HEK293 (cell line): ENCODE data around the gene CAP2.

ENCODE experiments used
- CTCF ChIA-PET: fragments of 350-600 bp; formaldehyde crosslinking; extraction: SDS; loops from one replicate; lab custom pipeline; 2021; ENCODE audit warnings: antibody characterized with exemption; lab: Yijun Ruan, JAX
- POLR2A ChIA-PET: fragments of 300-600 bp; formaldehyde crosslinking; extraction: SDS; loops from one replicate; lab custom pipeline; 2020; ENCODE audit warnings: antibody characterized with exemption, inconsistent platforms; lab: Yijun Ruan, JAX
- H3K27ac ChIP-seq: fragments of 200-500 bp; sonication (Bioruptor generic); 2 replicates; pipeline ENCODE4 v1.5.1; 2014; ENCODE audit warnings: low read depth, low read length, control low read depth, inconsistent platforms; ENCODE audit errors: extremely low read depth
- H3K36me3 ChIP-seq, 2 experiments: fragments of 200-500 bp in 1 of 2; sonication (Bioruptor generic) in 1 of 2; 1 replicate in 1 of 2; 2 replicates in 1 of 2; pipeline ENCODE4 v1.5.1; 2014 to 2017; ENCODE audit warnings: inconsistent platforms in 2 of 2, low read length in 2 of 2; ENCODE audit not compliant: control insufficient read depth in 2 of 2, insufficient read depth in 1 of 2
- H3K4me1 ChIP-seq: fragments of 200-500 bp; sonication (Bioruptor generic); 2 replicates; pipeline ENCODE4 v1.5.1; 2014; ENCODE audit warnings: mild to moderate bottlenecking, low read length, inconsistent platforms; ENCODE audit not compliant: control insufficient read depth, insufficient read depth
- H3K4me3 ChIP-seq: 2 replicates; pipeline ENCODE4 v1.5.1; 2011; ENCODE audit warnings: low read depth, mild to moderate bottlenecking, control low read depth, low read length, moderate library complexity
- H3K9me3 ChIP-seq: fragments of 200-500 bp; sonication (Bioruptor generic); 2 replicates; pipeline ENCODE4 v1.5.1; 2014; ENCODE audit warnings: low read depth, low read length, inconsistent platforms; ENCODE audit not compliant: control insufficient read depth, insufficient read depth
- GLI2 ChIP-seq: fragments of 450-650 bp; formaldehyde crosslinking; IDR thresholded peaks from 2 replicates; pipeline ENCODE4; 2017; ENCODE audit warnings: missing biosample characterization, missing genetic modification characterization, low read depth, borderline replicate concordance
- KLF10 ChIP-seq: fragments of 450-650 bp; IDR thresholded peaks from 2 replicates; pipeline ENCODE4 v1.5.1; 2018; ENCODE audit warnings: missing biosample characterization, mild to moderate bottlenecking, missing genetic modification characterization
- OSR2 ChIP-seq: fragments of 450-650 bp; formaldehyde crosslinking; IDR thresholded peaks from 2 replicates; pipeline ENCODE4 v1.5.1; 2016; ENCODE audit warnings: missing biosample characterization, missing genetic modification characterization
- RBAK ChIP-seq: fragments of 450-650 bp; formaldehyde crosslinking; IDR thresholded peaks from 2 replicates; pipeline ENCODE4 v1.5.1; 2016; ENCODE audit warnings: missing biosample characterization, missing genetic modification characterization
- SALL2 ChIP-seq: fragments of 450-650 bp; formaldehyde crosslinking; IDR thresholded peaks from 2 replicates; pipeline ENCODE4 v1.5.0; 2017; ENCODE audit warnings: missing biosample characterization, mild to moderate bottlenecking, missing genetic modification characterization, borderline replicate concordance
- SETDB1 ChIP-seq: IDR thresholded peaks from one replicate; pipeline ENCODE4 v1.6.1; 2017; ENCODE audit warnings: mild to moderate bottlenecking, low read length, moderate library complexity, mixed read lengths; ENCODE audit not compliant: insufficient read length
- ZBTB17 ChIP-seq: fragments of 450-650 bp; formaldehyde crosslinking; IDR thresholded peaks from 2 replicates; pipeline ENCODE4 v1.5.1; 2016; ENCODE audit warnings: missing biosample characterization, missing genetic modification characterization
- ZBTB44 ChIP-seq: fragments of 450-650 bp; IDR thresholded peaks from 2 replicates; pipeline ENCODE4 v1.5.1; 2018; ENCODE audit warnings: missing biosample characterization, mild to moderate bottlenecking, missing genetic modification characterization
- ZBTB7A ChIP-seq: fragments of 450-650 bp; formaldehyde crosslinking; IDR thresholded peaks from 2 replicates; pipeline ENCODE4 v1.5.1; 2016; ENCODE audit warnings: low read depth, missing biosample characterization, missing genetic modification characterization
- ZNF132 ChIP-seq: fragments of 450-650 bp; formaldehyde crosslinking; IDR thresholded peaks from 2 replicates; pipeline ENCODE4 v1.5.1; 2017; ENCODE audit warnings: missing biosample characterization, missing genetic modification characterization, borderline replicate concordance
- ZNF16 ChIP-seq: fragments of 450-650 bp; formaldehyde crosslinking; IDR thresholded peaks from 2 replicates; pipeline ENCODE4 v1.5.1; 2016; ENCODE audit warnings: low read depth, missing biosample characterization, missing genetic modification characterization
- ZNF169 ChIP-seq: fragments of 450-650 bp; formaldehyde crosslinking; IDR thresholded peaks from 2 replicates; pipeline ENCODE4 v1.5.1; 2016; ENCODE audit warnings: missing biosample characterization, missing genetic modification characterization
- ZNF362 ChIP-seq: fragments of 450-650 bp; formaldehyde crosslinking; IDR thresholded peaks from 2 replicates; pipeline ENCODE4 v1.5.1; 2016; ENCODE audit warnings: missing biosample characterization, missing genetic modification characterization
- ZNF37A ChIP-seq: fragments of 450-650 bp; IDR thresholded peaks from 2 replicates; pipeline ENCODE4 v1.5.1; 2018; ENCODE audit warnings: missing biosample characterization, missing genetic modification characterization
- ZNF423 ChIP-seq: fragments of 450-650 bp; formaldehyde crosslinking; IDR thresholded peaks from 2 replicates; pipeline ENCODE4 v1.5.1; 2016; ENCODE audit warnings: missing biosample characterization, missing genetic modification characterization
- ZNF580 ChIP-seq: fragments of 450-650 bp; formaldehyde crosslinking; IDR thresholded peaks from 2 replicates; pipeline ENCODE4 v1.5.1; 2016; ENCODE audit warnings: missing biosample characterization, missing genetic modification characterization
- ZNF585B ChIP-seq: fragments of 450-650 bp; formaldehyde crosslinking; IDR thresholded peaks from 2 replicates; pipeline ENCODE4 v1.5.1; 2016; ENCODE audit warnings: missing biosample characterization, missing genetic modification characterization
- ZNF658 ChIP-seq: fragments of 450-650 bp; formaldehyde crosslinking; IDR thresholded peaks from 2 replicates; pipeline ENCODE4; 2016; ENCODE audit warnings: missing biosample characterization, missing genetic modification characterization
- TF ChIP-seq, protein P1 (sequence below): fragments of 450-650 bp; formaldehyde crosslinking; conservative IDR thresholded peaks from 2 replicates; pipeline ENCODE4 v1.5.1; 2016; ENCODE audit warnings: low read depth, missing biosample characterization, missing genetic modification characterization
- TF ChIP-seq, protein P2 (sequence below): fragments of 450-650 bp; formaldehyde crosslinking; IDR thresholded peaks from 2 replicates; pipeline ENCODE4 v1.5.1; 2017; ENCODE audit warnings: missing biosample characterization, missing genetic modification characterization
- TF ChIP-seq, protein P3 (sequence below): fragments of 450-650 bp; formaldehyde crosslinking; IDR thresholded peaks from 2 replicates; pipeline ENCODE4 v1.5.1; 2017; ENCODE audit warnings: missing biosample characterization, missing genetic modification characterization

CAP2 gene

DNA sequence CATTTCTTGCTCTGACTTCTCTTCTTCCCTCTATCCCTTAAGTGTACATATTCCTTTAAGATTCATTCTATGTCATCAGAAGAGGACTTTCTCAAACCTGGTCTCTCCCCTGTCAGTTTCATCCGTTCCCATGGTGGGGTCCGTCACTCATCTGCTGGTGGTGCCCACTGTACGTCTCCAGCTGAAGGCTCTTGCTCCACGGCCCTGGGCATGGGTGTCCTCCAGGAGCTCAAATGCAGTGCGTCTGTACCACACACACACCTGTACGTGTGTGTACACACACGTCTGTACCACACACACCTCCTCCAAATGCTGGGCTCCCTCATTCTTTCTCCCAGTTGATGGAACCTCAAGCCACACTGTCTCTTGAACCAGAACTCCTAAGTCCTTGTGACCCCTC lies 85.6 kb downstream of the CAP2 start:
- Histone ChIP-seq H3K4me3 (no peak overlapping the region), H3K36me3 (no peaks in the 10 kb centered on the region), H3K9me3 (no peaks in the 10 kb centered on the region), H3K4me1 (peaks cover 15% of the 10 kb centered on the region), H3K27ac (no peak overlapping the region)
- TF ChIP-seq ZNF580 (no peak), ZNF585B (tag by site-specific recombination) (no peak), ZNF132 (no peak), ZNF37A (tag by site-specific recombination) (no peak), SALL2 (tag by site-specific recombination) (no peak), ZBTB7A (tag by site-specific recombination) (no peak), ZNF169 (tag by site-specific recombination) (no peak), GLI2 (tag by site-specific recombination) (no peak), RBAK (tag by site-specific recombination) (no peak), ZNF362 (tag by site-specific recombination) (no peak), ZNF16 (tag by site-specific recombination) (no peak)
- TF ChIP-seq, protein P1, sequence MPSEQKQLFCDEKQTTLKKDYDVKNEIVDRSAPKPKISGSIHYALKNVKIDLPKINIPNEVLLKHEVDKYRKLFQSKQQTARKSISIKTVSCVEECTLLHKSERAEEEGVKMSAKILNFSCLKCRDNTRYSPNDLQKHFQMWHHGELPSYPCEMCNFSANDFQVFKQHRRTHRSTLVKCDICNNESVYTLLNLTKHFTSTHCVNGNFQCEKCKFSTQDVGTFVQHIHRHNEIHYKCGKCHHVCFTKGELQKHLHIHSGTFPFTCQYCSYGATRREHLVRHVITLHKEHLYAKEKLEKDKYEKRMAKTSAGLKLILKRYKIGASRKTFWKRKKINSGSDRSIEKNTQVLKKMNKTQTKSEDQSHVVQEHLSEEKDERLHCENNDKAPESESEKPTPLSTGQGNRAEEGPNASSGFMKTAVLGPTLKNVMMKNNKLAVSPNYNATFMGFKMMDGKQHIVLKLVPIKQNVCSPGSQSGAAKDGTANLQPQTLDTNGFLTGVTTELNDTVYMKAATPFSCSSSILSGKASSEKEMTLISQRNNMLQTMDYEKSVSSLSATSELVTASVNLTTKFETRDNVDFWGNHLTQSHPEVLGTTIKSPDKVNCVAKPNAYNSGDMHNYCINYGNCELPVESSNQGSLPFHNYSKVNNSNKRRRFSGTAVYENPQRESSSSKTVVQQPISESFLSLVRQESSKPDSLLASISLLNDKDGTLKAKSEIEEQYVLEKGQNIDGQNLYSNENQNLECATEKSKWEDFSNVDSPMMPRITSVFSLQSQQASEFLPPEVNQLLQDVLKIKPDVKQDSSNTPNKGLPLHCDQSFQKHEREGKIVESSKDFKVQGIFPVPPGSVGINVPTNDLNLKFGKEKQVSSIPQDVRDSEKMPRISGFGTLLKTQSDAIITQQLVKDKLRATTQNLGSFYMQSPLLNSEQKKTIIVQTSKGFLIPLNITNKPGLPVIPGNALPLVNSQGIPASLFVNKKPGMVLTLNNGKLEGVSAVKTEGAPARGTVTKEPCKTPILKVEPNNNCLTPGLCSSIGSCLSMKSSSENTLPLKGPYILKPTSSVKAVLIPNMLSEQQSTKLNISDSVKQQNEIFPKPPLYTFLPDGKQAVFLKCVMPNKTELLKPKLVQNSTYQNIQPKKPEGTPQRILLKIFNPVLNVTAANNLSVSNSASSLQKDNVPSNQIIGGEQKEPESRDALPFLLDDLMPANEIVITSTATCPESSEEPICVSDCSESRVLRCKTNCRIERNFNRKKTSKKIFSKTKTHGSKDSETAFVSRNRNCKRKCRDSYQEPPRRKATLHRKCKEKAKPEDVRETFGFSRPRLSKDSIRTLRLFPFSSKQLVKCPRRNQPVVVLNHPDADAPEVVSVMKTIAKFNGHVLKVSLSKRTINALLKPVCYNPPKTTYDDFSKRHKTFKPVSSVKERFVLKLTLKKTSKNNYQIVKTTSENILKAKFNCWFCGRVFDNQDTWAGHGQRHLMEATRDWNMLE, result no peak
- TF ChIP-seq, protein P2, sequence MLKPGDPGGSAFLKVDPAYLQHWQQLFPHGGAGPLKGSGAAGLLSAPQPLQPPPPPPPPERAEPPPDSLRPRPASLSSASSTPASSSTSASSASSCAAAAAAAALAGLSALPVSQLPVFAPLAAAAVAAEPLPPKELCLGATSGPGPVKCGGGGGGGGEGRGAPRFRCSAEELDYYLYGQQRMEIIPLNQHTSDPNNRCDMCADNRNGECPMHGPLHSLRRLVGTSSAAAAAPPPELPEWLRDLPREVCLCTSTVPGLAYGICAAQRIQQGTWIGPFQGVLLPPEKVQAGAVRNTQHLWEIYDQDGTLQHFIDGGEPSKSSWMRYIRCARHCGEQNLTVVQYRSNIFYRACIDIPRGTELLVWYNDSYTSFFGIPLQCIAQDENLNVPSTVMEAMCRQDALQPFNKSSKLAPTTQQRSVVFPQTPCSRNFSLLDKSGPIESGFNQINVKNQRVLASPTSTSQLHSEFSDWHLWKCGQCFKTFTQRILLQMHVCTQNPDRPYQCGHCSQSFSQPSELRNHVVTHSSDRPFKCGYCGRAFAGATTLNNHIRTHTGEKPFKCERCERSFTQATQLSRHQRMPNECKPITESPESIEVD, result no peak
- TF ChIP-seq, all 188 proteins: peak for 0
- ChIA-PET CTCF (no interaction called here), POLR2A (no interaction called here)

GRCh38 chr6:17480476-17480875 lies 87.1 kb downstream of the CAP2 start:
- no peaks in the 10 kb centered on the region for H3K9me3 ChIP-seq
- no peak overlapping the region for H3K27ac ChIP-seq
- no peak overlapping the region for H3K4me3 ChIP-seq
- CTCF ChIA-PET, result no interaction called here
- POLR2A ChIA-PET, result interaction anchor here (0.7 kb wide), 1 partner anchor 1568 kb away, joined by 3 read pairs; no protein-coding TSS in a partner anchor
- H3K36me3 ChIP-seq, result no peaks in the 10 kb centered on the region
- TF ChIP-seq ZNF658 (tag by site-specific recombination), result no peak
- no peak for TF ChIP-seq ZBTB44 (tag by site-specific recombination)
- TF ChIP-seq SETDB1, result no peak
- TF ChIP-seq ZNF423 (tag by site-specific recombination), result no peak
- TF ChIP-seq ZBTB17 (tag by site-specific recombination), result no peak
- TF ChIP-seq KLF10 (tag by site-specific recombination), result no peak
- no peak for TF ChIP-seq OSR2
- TF ChIP-seq, protein P3, sequence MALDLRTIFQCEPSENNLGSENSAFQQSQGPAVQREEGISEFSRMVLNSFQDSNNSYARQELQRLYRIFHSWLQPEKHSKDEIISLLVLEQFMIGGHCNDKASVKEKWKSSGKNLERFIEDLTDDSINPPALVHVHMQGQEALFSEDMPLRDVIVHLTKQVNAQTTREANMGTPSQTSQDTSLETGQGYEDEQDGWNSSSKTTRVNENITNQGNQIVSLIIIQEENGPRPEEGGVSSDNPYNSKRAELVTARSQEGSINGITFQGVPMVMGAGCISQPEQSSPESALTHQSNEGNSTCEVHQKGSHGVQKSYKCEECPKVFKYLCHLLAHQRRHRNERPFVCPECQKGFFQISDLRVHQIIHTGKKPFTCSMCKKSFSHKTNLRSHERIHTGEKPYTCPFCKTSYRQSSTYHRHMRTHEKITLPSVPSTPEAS (tag by site-specific recombination), result no peak
- peaks cover 18% of the 10 kb centered on the region for H3K4me1 ChIP-seq
